GM10266 (cell line): ENCODE results near the gene AHNAK.
A peak's percentile ranks its signal among the peaks of the same experiment; 100 is the strongest.
"Not testable (repeated sequence)": the region's sequence is repeated elsewhere in the genome, so short reads cannot be mapped to it uniquely, and the experiment has no call there.

ENCODE experiments used
- DNase-seq: peaks from one replicate; pipeline ENCODE4 v3.0.0; 2012; ENCODE audit errors: extremely low spot score
- CTCF ChIP-seq: IDR thresholded peaks from 2 replicates; pipeline ENCODE4 v1.5.1; 2012; ENCODE audit warnings: mild to moderate bottlenecking, low read depth; ENCODE audit not compliant: control insufficient read depth, insufficient read depth; ENCODE audit errors: missing control alignments

Gene AHNAK

GRCh38 chr11:62393061-62393611 is 153.5 kb downstream of the AHNAK start:
- peak; percentile 36 for DNase-seq
- peak; percentile 36 for TF ChIP-seq CTCF

DNA sequence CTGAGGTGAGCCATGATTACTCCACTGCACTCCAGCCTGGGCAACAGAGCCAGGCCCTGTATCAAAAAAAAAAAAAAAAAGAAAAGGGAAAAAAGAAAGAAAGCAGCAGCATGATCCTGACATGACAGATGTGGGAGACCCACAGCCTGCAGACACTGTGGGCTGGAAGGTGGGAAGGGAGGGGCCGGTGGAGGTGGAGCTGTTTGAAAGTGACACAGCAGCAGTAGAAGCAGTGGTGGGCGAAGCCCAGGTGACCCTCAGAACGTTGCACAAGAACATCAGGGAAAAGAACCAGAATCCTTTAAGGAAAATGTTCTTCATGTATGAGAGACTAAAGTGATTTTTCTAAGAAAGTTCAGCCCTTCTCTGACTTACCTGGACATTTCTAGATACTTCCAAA is 154.1 kb downstream of the AHNAK start:
- TF ChIP-seq CTCF: no peak

DNA sequence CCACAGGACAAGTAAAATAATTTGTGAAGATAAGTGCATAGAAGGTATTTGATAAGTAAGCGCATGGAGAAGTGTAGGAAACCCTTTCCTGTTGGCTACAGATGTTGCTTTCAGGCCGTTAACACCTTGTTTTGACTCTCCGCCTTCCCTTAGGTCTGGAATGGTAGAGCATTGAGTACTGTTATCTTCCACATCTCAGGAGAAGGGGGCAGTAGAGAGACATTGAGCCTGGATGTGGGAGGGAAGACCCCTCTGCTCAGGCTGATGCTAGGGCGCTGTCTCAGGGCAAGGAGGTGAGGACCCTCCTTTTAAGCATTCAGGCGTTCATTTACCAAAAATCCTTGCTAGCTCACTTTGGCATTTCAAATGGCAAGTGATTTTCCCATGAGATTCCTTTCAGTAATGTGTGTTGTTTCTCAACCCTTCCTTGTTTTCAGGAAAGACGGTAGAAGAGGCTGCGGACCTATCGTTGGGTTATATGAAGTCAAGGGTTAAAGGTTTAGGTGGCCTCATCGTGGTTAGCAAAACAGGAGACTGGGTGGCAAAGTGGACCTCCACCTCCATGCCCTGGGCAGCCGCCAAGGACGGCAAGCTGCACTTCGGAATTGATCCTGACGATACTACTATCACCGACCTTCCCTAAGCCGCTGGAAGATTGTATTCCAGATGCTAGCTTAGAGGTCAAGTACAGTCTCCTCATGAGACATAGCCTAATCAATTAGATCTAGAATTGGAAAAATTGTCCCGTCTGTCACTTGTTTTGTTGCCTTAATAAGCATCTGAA is 154.8 kb downstream of the AHNAK start:
- TF ChIP-seq CTCF: no peak
- DNase-seq: no peak

More for the DNA sequence above, 154.1 kb downstream of the AHNAK start:
- no peak for DNase-seq

DNA sequence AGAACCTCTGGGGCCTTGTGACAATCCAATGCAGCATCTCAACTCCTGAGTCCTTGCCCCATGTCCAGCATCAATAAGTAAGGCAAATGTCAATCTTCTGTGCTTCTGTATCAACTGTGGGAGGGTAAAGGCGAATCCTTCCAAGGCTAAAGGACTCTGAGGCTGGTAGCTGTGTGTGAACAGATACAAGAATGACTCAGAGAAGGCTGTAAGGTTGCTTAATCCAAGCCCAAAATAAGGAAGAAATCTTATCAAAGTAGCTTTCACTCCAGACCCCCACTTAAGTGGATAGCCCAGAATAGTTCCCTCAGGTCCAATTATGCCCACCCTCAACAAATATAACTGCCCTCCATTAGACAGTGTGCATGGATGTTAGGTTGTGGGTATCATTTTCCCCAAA is 155.9 kb downstream of the AHNAK start:
- no peak for DNase-seq
- no peak for TF ChIP-seq CTCF

- TF ChIP-seq CTCF: no peak
- no peak for DNase-seq
Measured at GRCh38 chr11:62390237-62390636, 156.4 kb downstream of the AHNAK start.

- TF ChIP-seq CTCF: no peak
- DNase-seq: no peak
Measured at GRCh38 chr11:62388999-62389398, 157.6 kb downstream of the AHNAK start.

GRCh38 chr11:62387381-62387780 is 159.2 kb downstream of the AHNAK start:
- no peak for DNase-seq
- TF ChIP-seq CTCF: no peak

DNA sequence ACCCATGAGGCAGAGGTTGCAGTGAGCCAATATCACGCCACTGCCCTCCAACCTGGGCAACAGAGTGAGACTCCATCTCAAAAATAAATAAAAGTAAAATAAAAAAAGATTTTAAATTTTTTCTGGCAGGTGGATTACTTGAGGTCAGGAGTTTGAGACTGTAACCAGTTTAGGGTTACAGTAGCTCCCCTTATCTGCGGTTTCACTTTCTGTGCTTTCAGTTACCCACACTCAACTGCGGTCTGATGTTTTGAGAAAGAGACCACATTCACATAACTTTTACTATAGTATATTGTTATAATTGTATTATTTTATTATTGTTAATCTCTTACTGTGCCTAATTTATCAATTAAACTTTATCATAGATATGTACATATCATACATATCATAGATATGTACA is 160.5 kb downstream of the AHNAK start:
- DNase-seq: not testable (repeated sequence)
